HCT116 (cell line): Measurements from ENCODE around the gene LMBRD1. TPM values are rescaled to one million over a fixed set of nuclear protein-coding genes. Genes with fewer than 3 reads are reported as not detected.

Source experiments
- ATAC-seq: fragments of 200-7000 bp; cut with Tn5 transposase; 2 replicates; pipeline ENCODE4 v1.9.1; 2020; ENCODE audit warnings: mild to moderate bottlenecking, moderate library complexity
- BruUV-seq: library from RNA; stranded (reverse); fragments of 400-500 nt; replicated peaks from 2 replicates; lab custom pipeline; 2021; lab: Mats Ljungman, UMichigan
- CTCF ChIA-PET: fragments of 300-600 bp; sonication (Branson Sonifier 250); formaldehyde crosslinking; loops from one replicate; lab custom pipeline; 2021; ENCODE audit warnings: antibody characterized with exemption; lab: Charles Lee
- POLR2A ChIA-PET: fragments of 300-600, 350-600 bp; sonication (Branson Sonifier 250); formaldehyde crosslinking; loops from one replicate; lab custom pipeline; 2021; ENCODE audit warnings: antibody characterized with exemption; lab: Charles Lee
- RAD21 ChIA-PET, 2 experiments: fragments of 300-600 bp; sonication (Branson Sonifier 250); formaldehyde crosslinking; loops; one replicate each; lab custom pipeline; 2023; ENCODE audit warnings: low total read pairs in 2 of 2; ENCODE audit not compliant: uncharacterized antibody in 2 of 2, unreplicated experiment in 2 of 2, low non-redundant PET in 1 of 2; lab: Charles Lee
- DNase-seq: peaks from one replicate; pipeline ENCODE4 v3.0.0-alpha.2; 2010; ENCODE audit warnings: low read depth, low spot score
- H2AFZ ChIP-seq: fragments of 200-600 bp; shearing (Covaris generic), sonication (generic); 2 replicates; pipeline ENCODE4 v1.6.1; 2017; ENCODE audit warnings: low read depth, mixed run types, mixed read lengths, antibody characterized with exemption, low read length; ENCODE audit not compliant: poor library complexity, severe bottlenecking
- H3K27ac ChIP-seq: 2 replicates; pipeline ENCODE4 v1.5.1; 2012; ENCODE audit warnings: low read depth, low read length
- H3K27me3 ChIP-seq: fragments of 200-600 bp; sonication (generic); 2 replicates; pipeline ENCODE4 v1.6.1; 2016; ENCODE audit warnings: mixed run types, low read length, mixed read lengths; ENCODE audit not compliant: insufficient read depth
- H3K36me3 ChIP-seq, 2 experiments: fragments of 200-500 bp in 1 of 2; fragments of 200-600 bp in 1 of 2; sonication (Bioruptor generic) in 1 of 2; sonication (generic) in 1 of 2; 2 replicates each; pipeline versions ENCODE4 v1.5.1 to v1.6.1; 2014 to 2016; ENCODE audit warnings: low read length in 2 of 2, inconsistent platforms in 1 of 2, mixed read lengths in 1 of 2, mixed run types in 1 of 2; ENCODE audit not compliant: insufficient read depth in 2 of 2, control insufficient read depth in 1 of 2
- H3K4me1 ChIP-seq, 2 experiments: fragments of 200-600 bp in 1 of 2; sonication (generic) in 1 of 2; 2 replicates each; pipeline versions ENCODE4 v1.5.1 to v1.6.1; 2012 to 2017; ENCODE audit warnings: low read length in 2 of 2, inconsistent platforms in 1 of 2, mild to moderate bottlenecking in 1 of 2, mixed read lengths in 1 of 2, mixed run types in 1 of 2, moderate library complexity in 1 of 2; ENCODE audit not compliant: insufficient read depth in 2 of 2, control insufficient read depth in 1 of 2
- H3K4me2 ChIP-seq: fragments of 200-600 bp; sonication (generic); 2 replicates; pipeline ENCODE4 v1.6.1; 2017; ENCODE audit warnings: mixed run types, low read length, mixed read lengths
- H3K4me3 ChIP-seq, 2 experiments: fragments of 200-600 bp in 1 of 2; sonication (generic) in 1 of 2; replicated peaks in 1 of 2; 2 replicates each; pipeline ENCODE4 v1.5.1; 2011 to 2016; ENCODE audit warnings: low read length in 2 of 2, control low read depth in 1 of 2, low read depth in 1 of 2, mild to moderate bottlenecking in 1 of 2, mixed read lengths in 1 of 2, mixed run types in 1 of 2
- H3K79me2 ChIP-seq: fragments of 200-600 bp; sonication (generic); 2 replicates; pipeline ENCODE4 v1.6.1; 2017; ENCODE audit warnings: mild to moderate bottlenecking, mixed run types, low read length, moderate library complexity, mixed read lengths; ENCODE audit not compliant: insufficient read depth
- H3K9ac ChIP-seq: fragments of 200-600 bp; sonication (generic); 2 replicates; pipeline ENCODE4 v1.6.1; 2016; ENCODE audit warnings: low read length, mixed read lengths
- H3K9me2 ChIP-seq: fragments of 200-600 bp; sonication (generic), shearing (Covaris generic); 2 replicates; pipeline ENCODE4 v1.6.1; 2017; ENCODE audit warnings: mixed run types, mild to moderate bottlenecking, moderate library complexity; ENCODE audit not compliant: insufficient read depth
- H3K9me3 ChIP-seq, 2 experiments: fragments of 200-500 bp in 1 of 2; fragments of 200-600 bp in 1 of 2; sonication (Bioruptor generic) in 1 of 2; sonication (generic) in 1 of 2; 2 replicates each; pipeline ENCODE4 v1.6.1; 2014 to 2017; ENCODE audit warnings: low read length in 2 of 2, mixed read lengths in 2 of 2, inconsistent platforms in 1 of 2, low read depth in 1 of 2, mild to moderate bottlenecking in 1 of 2, mixed run types in 1 of 2, moderate library complexity in 1 of 2; ENCODE audit not compliant: control insufficient read depth in 1 of 2, insufficient read depth in 1 of 2
- H4K20me1 ChIP-seq: fragments of 200-600 bp; sonication (generic), shearing (Covaris generic); 2 replicates; pipeline ENCODE4 v1.6.1; 2017; ENCODE audit warnings: mixed run types, mild to moderate bottlenecking, moderate library complexity; ENCODE audit not compliant: insufficient read depth
- CEBPB ChIP-seq: IDR thresholded peaks from 2 replicates; pipeline ENCODE4 v1.6.1; 2012; ENCODE audit warnings: low read depth
- EZH2phosphoT487 ChIP-seq: fragments of 200-600 bp; IDR thresholded peaks from 2 replicates; pipeline ENCODE4 v1.6.1; 2018; ENCODE audit warnings: antibody characterized with exemption, borderline replicate concordance
- POLR2AphosphoS5 ChIP-seq: IDR thresholded peaks from 2 replicates; pipeline ENCODE4 v1.6.1; 2011; ENCODE audit warnings: mild to moderate bottlenecking, low read depth, low read length, moderate library complexity
- RAD21 ChIP-seq: IDR thresholded peaks from 2 replicates; pipeline ENCODE4 v1.6.1; 2012; ENCODE audit warnings: low read depth, mild to moderate bottlenecking
- SIN3A ChIP-seq: IDR thresholded peaks from 2 replicates; pipeline ENCODE4 v1.6.1; 2012; ENCODE audit warnings: low read depth
- SP1 ChIP-seq: IDR thresholded peaks from 2 replicates; pipeline ENCODE4 v1.6.1; 2012; ENCODE audit warnings: low read depth
- SRF ChIP-seq: IDR thresholded peaks from 2 replicates; pipeline ENCODE4 v1.6.1; 2012; ENCODE audit warnings: low read depth
- YY1 ChIP-seq: IDR thresholded peaks from 2 replicates; pipeline ENCODE4 v1.6.1; 2011; ENCODE audit warnings: low read length, low read depth, moderate library complexity, mild to moderate bottlenecking; ENCODE audit not compliant: insufficient replicate concordance; ENCODE audit errors: extremely low read depth
- intact Hi-C: fragments of 100-400 bp; cut with micrococcal nuclease; formaldehyde crosslinking; loops from 2 replicates; pipeline ENCODE4 v1.10.0; 2022
- total RNA-seq: library from RNA; stranded (reverse); gene quantifications from one replicate; pipeline ENCODE4 v1.2.1, GENCODE V29; 2021; ENCODE audit not compliant: unreplicated experiment

LMBRD1 gene
- total RNA-seq, 1 experiment from 2014 or later: 11.9 TPM

GRCh38 chr6:69624944-69625343, 171.9 kb downstream of the LMBRD1 start:
- POLR2A ChIA-PET: no interaction called here
- no TSS peak for BruUV-seq
- Histone ChIP-seq H3K27me3 (no peaks in the 10 kb centered on the region), H3K9me2 (no peaks in the 10 kb centered on the region), H3K4me1 (no peaks in the 10 kb centered on the region), H3K4me3 (no peak overlapping the region), H3K27ac (no peak overlapping the region), H3K9ac (no peak overlapping the region), H3K79me2 (no peaks in the 10 kb centered on the region), H3K4me2 (no peak overlapping the region), H3K9me3 (no peaks in the 10 kb centered on the region), H4K20me1 (no peaks in the 10 kb centered on the region), H2AFZ (no peak overlapping the region), H3K36me3 (no peaks in the 10 kb centered on the region)
- ATAC-seq: no peak
- RAD21 ChIA-PET: no interaction called here
- CTCF ChIA-PET: no interaction called here
- no peak for DNase-seq
- intact Hi-C loops: no loop called here
- TF ChIP-seq EZH2phosphoT487: no peak
- no peak for TF ChIP-seq POLR2AphosphoS5
- TF ChIP-seq CEBPB: no peak
- TF ChIP-seq SP1: no peak
- TF ChIP-seq RAD21: no peak
- TF ChIP-seq SIN3A: no peak
- TF ChIP-seq YY1: no peak
- no peak for TF ChIP-seq SRF

Other genes starting within 250 kb of the LMBRD1 start
- not detected for gene COL19A1, start 69.5 kb upstream of the LMBRD1 start, total RNA-seq